GM18502 (cell line): ENCODE data around the gene AK6.
"Not testable (repeated sequence)": the region's sequence is repeated elsewhere in the genome, so short reads cannot be mapped to it uniquely, and the experiment has no call there.

ENCODE experiments used
- ATAC-seq: cut with Tn5 transposase; IDR thresholded peaks from one replicate; pipeline ENCODE4 v1.9.1; 2021; ENCODE audit warnings: mild to moderate bottlenecking; ENCODE audit not compliant: unreplicated experiment, poor library complexity

AK6 gene

DNA sequence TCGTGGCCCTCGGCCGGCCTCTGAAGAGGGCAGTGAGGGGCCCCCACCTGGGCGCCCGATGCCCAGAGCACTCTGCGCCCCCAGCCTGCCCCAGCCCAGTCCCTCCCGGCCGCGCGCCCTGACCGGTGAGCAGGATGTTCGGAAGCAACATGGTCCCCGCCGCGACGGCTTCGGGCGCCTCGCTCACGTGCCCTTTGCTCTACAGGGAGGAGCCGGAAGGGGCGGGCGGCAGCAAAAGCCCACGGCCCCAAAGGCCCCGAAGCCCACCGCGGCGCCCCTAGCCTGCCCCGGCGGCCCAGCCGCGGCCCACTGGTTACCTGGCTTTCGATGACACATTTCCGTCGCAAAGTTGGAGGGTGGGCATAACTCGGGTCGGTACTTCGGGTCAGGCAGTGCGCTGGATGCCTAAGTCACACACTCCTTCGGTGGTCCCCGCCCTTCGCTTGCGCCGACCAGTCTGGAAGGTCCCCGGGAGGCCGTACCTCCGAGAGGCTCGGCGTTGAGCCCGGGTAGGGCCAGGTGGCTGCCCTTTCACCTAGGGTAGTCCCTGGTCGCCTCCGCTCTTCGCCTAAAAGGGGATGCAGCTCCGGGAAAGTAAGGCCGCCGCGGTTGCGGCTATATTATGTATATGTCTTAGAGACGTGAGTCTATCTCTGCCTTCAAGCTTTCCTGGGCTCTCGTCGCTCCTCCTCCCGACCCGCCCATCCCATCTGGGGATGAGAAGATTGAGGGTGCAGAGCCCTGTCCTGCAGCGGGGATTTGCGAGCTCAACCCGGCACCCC, at the start of gene AK6, which contains the start of the genes RAD17 and TAF9:
Gene AK6, minus strand, starts transcription at position 181 of the 782 bp plus-strand sequence. Its CDS starts 30 bp downstream, at position 151.
Gene RAD17, plus strand, starts transcription at position 479 of the 782 bp plus-strand sequence. CDS start 2,391 bp downstream, outside the sequence.
Gene TAF9, minus strand, starts transcription at position 181 of the 782 bp plus-strand sequence. CDS start 3,783 bp downstream, outside the sequence.
- ATAC-seq: peak; percentile 91

DNA sequence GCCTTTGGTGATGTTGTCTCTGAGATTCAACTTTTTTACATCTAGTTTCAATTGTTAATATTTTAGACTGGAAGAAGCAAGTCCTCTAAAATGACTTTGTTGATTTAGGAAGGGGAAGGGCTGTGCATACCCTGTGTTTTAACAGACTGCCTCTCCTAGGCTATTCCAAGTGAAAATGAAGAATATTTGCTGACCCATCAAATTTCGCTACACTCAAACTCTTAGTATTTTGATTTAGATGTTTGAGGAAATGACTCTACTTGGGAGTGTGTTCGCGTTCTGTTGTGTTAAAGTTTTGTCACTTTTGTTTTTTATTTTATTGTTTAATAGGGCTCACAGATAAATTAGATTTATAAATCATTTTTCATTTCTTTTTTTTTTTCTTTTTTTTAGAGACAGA, 49.2 kb upstream of the AK6 start:
- ATAC-seq: no peak

DNA sequence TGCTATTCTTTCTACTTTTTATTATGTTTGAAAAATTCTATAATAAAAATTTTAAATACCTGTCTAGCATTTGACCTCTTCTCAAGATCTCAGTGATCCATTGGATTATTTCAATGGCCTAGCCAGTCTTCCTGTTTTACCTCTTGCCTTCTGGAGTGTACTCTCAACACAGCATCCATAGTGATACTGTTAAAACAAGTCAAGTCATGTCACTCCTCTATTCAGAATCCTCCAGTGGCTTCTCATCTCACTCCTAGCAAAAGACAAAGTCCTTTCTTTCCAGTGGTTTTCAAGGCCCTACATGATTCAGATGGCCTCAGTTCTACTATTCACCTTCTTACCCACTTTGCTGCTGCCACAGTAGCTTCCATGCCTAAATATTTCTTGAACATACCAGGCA, 47.4 kb upstream of the AK6 start:
- ATAC-seq: no peak

DNA sequence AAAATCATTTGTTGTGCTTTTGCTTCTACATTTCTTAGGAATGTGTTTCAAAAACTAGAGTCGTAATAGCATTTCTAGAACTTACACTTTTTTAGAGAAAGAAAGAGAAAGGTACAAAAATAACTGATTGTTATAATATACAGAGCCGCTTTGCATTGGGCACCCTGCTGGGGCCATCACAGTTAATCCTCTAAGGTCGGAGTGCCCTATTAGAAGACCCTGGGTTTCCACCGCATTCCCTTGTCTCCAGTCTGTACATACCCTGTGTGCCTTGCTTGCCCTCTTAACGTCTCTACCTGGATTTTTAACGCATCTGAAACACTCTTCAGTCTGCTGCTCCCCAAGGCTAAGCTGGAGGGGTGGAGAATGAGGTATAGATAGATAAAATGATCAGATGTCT, 46.9 kb upstream of the AK6 start:
- ATAC-seq: no peak

DNA sequence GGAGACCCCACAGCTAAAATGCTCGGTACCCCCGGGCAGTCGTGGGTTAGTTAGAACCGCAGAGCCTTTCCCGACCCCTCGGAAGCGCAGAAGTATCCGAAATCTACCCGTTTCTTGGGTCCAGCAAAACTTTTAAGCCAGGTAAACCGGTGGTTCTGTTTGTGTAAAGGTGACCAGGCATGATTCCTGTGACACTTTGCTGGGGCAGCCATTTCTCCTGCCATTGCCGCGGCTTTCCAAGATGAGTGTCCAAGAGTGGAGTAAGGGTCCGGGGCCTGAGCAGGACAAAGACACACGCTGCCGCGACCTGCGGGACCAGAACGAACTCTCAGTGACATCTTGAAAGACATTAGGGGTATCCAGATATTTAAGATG, 46.3 kb upstream of the AK6 start:
- no peak for ATAC-seq

DNA sequence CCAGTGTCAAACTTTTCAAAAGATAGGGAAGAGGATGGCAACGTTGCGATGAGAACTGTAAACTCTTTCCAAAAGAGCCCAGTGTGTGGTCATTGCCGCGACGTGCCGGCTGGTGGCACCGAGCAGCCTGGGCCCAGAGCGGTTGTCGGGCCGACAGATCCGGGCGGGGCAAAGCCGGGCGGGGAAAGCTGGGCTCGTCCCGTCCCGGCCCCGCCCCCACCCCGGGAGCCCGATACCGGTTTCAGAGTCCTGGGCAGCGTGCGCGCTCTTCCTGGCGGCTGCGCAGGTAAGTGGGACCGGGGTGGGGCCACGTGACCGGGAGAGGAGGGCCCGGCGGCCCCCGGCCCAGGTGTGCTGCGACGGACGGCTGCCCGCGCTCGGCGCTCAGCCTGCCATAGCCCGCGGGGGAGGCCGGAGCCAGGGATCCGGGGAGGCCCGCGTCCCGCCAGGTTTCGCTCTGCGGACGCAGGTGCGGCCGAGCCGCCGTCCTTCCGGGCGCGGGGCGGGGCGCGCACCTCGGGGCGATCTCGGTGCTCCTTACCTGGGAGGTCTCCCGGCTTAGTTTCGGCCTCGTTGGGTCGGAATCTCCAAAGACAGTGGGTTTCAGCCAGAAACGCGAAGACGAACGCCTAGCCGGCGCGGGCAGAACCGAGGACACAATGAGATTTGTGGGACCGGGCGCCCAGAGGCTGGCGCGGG, 45.7 kb upstream of the AK6 start, which contains the start of gene MARVELD2:
Gene MARVELD2, plus strand, starts transcription at position 232 of the 699 bp plus-strand sequence. CDS start 4,270 bp downstream, outside the sequence.
- ATAC-seq: peak; percentile 85

DNA sequence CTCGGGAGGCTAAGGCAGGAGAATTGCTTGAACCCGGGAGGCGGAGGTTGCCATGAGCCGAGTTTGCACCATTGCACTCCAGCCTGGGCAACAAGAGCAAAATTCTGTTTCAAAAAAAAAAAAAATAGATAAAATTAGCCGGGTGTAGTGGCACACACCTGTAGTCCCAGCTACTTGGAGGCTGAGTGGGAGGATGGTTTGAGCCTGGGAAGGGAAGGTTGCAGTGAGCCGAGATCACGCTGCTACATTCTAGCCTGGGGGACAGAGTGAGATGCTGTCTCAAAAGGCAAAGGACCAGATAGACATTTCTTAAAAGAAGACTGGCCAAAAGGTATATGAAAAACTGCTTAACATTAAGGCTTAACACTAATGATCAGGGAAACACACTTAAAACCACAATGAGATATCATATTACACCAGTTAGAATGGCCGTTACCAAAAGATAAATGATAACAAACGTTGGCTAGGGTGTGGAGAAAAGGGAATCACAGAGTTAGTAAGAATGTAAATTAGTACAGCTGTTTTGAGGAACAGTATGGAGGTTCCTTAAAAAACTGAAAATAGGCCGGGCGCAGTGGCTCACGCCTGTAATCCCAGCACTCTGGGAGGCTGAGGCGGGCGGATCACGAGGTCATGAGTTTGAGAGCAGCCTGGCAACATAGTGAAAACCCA, 35.5 kb upstream of the AK6 start:
- no peak for ATAC-seq

DNA sequence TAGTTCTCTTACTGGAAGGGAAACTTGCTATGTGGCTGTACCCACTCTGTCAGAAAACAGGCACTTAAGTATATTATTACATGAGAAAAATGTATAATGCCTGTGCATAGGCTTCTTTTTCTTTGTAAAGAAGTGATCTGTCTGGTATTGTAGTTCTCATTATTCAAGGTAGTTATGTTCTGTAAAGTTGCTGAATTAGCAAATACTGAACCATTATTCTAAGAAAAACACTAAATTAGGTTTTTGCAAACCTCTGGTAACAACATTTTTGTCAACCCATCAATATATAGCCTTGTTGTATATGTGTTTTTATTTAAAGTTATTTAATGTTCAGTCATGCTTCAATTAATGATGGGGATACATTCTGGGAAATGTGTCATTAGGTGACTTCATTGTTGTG, 9.1 kb upstream of the AK6 start:
- ATAC-seq: no peak

DNA sequence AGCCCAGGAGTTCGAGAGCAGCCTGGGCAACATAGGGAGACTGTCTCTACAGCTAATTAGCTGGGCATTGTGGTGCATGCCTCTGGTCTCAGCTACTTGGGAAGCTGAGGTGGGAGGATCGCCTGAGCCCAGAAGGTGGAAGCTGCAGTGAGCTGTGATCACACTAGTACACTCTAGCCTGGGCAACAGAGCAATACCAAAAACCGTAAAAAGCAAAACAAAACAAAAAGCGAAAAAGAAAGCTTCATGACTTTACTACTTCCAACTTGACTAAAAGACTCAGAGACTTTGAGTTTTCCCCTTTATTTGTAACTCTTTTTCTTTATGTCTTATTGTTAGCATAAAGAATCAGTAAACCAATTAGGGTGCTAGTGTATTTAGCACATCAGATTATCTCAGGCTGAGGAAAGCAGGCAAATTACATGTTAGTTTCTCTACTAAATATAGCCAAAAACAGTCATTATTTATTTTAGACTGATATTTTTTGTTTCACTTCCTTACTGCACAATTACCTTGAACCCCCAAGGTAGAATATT, 5.7 kb upstream of the AK6 start:
- ATAC-seq: peak; percentile 77

DNA sequence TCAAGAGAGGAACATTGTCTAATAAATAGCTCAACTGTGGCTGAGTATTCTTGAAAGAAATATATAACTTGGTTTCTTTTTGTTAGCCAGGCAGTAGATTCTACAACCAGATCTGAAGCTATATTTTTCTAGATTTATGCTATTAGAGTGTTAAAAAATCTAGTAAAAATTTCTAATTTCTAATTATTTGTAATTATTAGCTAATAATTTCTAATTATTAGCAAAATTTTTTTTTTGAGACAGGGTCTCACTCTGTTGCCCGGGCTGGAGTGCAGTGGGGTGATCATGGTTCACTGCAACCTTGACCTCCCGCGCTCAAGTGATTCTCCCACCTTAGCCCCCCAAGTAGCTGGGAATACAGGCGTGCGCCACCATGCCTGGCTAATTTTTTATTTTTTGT, 3.1 kb upstream of the AK6 start:
- no peak for ATAC-seq

DNA sequence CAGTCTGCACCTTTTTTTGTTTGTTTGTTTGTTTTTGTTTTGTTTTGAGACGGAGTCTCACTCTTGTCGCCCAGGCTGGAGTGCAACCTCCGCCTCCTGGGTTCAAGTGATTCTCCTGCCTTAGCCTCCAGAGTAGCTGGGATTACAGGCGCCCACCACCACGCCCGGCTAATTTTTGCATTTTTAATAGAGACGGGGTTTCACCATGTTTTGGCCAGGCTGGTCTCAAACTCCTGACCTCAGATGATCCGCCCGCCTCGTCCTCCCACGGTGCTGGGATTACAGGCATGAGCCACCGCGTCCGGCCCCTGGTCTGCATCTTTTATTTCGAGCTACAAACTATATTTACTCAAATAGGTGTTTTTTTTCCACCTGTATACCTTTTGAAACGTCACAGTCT, 1.0 kb upstream of the AK6 start:
- ATAC-seq: not testable (repeated sequence)

DNA sequence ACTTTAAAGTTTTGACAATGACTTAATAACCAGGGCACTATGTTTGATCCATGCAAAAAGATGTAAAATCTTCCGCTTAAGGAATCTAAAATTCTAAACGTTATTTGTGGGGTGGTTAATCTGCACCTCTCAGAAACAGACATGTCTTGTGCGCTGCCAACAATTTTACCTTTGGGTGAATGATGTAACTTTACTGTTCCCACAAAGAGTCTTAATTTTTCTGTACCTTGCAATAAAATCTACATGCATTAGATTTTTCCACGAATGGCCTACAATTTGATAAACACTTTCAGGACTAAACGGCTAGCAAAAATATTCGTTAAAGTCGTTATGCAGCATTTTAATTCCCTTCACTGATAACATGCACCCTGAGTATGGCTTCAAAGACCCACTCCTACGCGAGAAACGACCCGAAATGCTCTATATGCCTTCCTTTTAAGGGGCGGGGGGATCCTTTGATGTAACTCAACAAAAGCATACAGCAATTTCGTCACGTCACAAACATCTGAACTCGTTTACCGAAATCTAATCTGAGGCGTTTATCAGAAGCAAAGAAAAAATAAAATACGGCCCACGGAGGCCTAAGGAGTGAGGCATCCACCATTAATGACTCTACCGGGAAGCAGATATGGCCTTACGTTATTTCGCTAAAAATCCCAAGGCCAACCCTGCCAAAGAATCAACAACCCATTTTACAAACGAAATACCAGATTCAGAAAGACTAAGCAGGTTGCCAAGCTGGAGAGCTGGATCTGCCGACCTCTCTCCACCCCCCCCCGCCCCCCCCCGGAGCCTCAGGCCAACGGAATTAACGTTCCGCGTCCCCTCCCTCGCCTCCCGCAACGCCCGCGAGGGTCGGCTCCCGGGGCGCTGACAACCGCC, 621 bp downstream of the AK6 start:
- peak; percentile 35 for ATAC-seq

DNA sequence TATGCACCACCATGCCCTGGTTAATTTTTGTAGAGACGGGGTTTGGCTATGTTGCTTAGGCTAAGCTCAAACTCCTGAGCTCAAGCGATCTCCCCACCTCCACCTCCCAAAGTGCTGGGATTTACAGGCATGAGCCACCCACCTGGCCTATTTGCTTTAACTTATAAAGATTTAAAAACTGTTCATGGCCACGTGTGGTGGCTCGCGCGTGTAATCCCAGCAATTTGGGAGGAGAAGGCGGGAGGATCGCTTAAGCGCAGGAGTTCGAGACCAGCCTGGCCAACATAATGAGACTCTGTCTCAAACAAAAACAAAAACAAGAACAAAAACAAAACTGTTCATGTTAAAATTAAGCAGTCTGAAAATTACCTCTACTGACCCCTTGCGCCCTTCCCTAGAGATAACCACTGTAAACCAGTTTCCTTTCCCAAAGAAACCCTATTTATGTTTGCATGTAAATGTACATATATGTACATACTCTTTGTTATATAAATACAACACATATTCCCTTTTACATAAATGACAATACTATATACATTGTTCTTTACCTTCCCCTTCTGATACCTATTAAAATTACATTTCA, 1.5 kb downstream of the AK6 start:
- ATAC-seq: no peak

DNA sequence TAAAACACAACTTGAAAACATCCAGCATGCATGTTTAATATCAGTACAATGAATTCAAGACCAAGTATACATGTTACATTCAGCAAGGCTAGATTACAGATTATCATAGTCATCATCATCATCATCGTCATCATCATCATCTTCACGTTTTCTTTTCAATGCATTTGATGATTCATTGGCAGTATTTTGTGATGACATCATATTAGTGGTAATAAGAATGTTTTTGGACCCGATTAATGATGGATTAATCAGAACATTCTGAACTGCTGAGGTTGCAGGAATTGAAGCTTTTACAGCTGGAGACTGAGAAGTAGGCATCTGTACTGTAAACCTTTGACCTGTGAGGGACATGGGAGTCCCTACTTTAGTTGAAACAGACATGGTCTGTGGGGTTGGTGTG, 4.5 kb downstream of the AK6 start:
- ATAC-seq: no peak

DNA sequence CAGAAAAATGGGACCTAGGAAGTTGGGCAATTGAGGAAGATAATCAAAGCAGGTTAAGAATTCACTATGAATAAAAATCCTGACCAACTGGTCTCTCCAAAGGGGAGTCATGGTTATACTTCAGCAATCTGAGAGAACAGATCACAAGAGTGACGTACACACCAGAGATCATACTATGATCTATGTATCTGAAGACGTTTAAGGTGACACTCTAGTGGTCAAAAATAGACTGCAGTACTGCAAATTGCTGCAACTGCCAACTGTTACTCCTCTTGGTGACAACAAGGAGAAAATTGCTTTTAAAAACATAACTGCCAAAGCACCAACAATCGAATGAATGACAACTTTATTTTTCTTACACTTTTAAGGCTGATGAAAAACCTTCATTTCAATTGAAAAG, 4.9 kb downstream of the AK6 start:
- no peak for ATAC-seq

DNA sequence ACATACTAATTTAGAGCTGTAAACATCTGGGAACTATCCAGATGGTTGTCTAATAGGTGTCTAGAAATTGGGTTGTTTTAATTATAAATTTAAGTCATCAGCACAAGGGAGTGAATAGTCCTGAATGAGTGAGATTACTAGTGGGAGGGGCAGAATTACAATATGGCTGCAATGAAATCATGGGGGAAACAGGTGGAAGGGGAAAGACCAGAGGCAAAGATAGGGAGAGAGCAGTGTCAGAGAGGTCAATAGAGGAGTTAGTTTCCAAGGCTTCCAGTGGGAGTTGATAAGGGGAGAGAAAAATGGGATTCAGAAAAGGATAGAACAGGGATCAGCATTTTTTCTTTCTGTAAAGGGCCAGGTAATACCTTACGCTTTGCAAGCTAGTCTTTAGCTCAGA, 8.9 kb downstream of the AK6 start:
- ATAC-seq: no peak

DNA sequence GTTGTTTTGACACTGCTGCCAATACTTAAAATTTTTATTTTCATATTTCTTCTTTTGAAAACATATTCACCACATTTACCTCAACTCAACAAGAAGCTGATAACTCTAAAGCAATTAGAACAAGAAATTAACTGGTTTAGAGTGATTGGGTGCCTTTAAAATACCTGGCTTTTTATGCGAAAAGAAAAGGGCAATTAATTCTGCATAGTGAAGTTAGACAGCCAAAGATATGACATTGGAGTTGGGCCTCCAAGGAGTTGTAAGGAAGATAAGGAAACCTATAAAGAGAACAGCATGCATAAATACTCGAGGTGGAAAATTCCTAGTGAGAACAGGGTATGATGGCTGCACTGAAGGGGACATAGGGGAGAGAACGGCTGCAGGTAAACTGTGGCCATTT, 9.6 kb downstream of the AK6 start:
- no peak for ATAC-seq

DNA sequence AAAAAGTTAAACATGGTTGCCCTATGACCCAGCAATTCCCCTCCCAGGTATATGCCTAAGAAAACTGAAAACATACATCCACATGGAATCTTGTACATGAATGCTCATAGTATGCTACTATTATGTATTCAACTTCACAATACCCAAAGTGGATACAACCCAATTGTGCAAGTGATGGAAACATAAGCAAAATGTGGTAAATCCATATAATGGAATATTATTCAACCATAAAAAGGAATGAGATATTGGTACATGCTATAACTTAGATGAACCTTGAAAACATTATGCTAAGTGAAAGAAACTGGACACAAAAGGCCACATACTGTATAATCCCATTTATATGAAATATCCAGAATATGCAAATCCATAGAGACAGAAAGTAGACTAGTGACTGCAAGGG, 18.7 kb downstream of the AK6 start:
- ATAC-seq: no peak

DNA sequence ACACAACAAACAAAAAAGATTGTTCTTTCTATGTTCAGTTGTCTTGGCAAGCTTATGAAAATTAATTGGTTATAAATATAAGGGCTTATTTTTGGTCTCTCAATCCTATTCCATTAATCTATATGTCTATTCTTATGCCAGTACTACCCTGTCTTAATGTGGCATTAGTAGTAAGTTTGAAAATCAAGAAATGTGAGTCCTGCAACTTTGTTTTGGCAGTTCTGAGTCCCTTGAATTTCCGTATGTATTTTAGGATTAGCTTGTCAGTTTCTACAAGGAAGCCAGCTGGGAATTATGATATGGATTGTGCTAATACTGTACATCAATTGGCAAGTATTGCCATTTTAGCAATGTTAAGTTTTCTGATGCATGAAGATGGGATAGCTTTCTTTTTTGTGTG, 26.2 kb downstream of the AK6 start:
- ATAC-seq: no peak
